NCI-H1105 (cell line): Measurements from ENCODE around the gene ZNF598.
"Not testable (repeated sequence)": the region's sequence is repeated elsewhere in the genome, so short reads cannot be mapped to it uniquely, and the experiment has no call there.

Source experiments
- DNase-seq: peaks from one replicate; lab custom pipeline; 2025; lab: John Stamatoyannopoulos, UW

Gene ZNF598

DNA sequence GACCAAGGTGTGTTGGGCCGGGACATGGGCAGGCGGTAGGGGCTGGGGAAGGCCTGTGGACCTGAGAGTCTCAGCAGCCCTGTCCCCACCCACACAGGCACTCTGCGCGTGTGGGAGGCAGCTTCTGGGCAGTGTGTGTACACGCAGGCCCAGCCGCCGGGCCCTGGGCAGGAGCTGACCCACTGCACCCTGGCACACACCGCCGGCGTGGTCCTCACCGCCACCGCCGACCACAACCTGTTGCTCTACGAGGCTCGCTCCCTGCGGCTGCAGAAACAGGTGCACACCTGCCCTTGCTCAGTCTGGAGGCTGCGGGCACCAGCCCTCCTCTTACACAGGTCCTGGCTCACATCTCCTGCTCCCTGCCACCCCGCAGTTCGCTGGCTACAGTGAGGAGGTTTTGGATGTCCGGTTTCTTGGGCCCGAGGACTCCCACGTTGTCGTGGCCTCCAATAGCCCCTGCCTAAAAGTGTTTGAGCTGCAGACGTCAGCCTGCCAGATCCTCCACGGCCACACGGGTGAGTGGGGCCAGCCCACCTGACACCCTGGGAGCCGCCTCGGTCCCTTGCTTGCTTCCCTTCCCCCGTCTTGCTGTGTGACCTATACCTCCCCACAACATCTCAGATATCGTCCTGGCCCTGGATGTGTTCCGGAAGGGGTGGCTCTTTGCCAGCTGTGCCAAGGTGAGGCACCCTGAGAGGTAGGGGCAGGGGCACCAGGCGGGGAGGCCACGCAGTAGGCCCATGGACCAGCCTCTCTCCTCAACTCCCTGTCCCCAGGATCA is 34.0 kb downstream of the ZNF598 start:
- DNase-seq = no peak

DNA sequence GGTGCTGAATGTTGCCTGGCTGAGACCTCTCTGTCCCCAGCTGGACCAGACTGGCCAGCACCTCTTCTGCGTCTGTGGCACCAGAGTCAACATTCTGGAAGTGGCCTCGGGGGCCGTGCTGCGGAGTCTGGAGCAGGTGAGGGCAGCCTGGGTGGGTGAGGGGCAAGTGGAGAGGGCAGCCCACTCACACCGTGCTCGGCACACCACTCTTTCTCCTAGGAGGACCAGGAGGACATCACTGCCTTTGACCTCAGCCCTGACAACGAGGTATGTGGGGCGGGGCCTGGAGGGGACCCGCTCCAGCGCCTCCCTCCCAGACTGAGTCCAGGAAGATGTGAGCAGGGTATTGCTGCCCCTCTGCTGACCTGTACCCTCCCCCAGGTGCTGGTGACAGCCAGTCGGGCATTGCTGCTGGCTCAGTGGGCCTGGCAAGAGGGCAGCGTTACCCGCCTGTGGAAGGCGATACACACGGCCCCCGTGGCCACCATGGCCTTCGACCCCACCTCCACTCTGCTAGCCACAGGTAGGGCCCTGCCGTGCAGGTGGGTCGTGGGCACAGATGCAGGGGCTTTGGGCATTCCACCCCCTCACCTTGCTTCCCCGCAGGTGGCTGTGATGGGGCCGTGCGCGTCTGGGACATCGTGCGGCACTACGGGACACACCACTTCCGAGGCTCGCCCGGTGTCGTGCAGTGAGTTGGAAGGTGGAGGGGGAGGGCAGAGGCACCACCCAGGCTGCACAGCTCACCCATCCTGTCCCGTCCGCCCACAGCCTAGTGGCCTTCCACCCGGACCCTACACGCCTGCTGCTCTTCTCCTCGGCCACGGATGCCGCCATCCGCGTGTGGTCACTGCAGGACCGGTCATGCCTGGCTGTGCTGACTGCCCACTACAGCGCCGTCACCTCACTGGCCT is 35.2 kb downstream of the ZNF598 start:
- DNase-seq = no peak

DNA sequence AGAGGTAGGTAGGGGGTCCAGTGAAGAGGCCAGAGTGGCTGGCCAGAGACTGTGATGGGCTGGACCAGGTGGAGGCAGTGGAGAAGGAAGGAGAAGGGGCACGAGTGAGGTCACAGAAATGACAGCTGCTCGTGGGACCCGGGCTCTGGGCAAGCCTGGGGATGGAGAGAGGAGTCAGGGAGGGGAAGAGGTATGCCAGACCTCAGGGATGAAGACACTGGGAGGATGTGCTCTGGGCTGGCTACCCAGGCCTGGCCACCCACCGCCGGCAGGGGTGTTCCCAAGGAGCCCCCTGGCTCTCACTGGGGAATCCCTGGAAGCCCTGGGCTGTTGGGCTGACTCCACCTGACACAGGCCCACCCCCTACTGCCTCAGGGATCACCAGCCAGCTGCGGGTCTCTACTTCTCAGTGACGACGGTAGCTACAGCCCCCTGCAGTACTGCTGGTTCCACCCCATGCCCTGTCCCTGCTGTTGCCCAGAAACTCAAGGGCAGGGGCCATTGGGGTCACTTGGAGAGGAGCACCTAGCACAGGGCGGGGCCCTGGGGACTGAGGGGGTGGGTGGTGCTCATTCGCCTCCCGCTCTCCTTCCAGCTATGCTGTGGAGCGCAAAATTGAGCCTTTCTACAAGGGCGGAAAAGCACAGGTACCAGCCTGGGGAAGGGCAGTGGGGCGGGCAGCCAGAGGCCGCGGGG is 36.0 kb downstream of the ZNF598 start:
- no peak for DNase-seq

DNA sequence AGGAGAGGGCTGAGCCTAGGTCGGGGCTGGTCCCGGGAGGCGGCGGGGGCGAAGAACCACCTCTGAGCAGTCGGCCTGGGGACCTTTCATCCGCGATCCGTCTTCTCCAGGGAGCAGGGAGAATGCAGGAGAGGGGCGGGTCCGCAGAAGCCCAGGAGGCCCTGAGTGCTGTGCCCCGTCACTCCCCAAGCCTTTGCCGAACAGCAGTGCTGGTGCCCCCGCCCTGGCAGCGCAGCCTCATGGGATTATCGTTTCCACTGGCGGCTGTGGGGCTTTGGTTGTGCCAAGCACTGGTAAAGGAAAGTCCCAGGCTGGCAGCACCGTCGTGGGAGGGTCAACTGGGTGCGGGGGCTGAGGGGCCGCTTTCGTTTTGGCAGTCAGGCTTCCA is 37.1 kb downstream of the ZNF598 start:
- DNase-seq = no peak

DNA sequence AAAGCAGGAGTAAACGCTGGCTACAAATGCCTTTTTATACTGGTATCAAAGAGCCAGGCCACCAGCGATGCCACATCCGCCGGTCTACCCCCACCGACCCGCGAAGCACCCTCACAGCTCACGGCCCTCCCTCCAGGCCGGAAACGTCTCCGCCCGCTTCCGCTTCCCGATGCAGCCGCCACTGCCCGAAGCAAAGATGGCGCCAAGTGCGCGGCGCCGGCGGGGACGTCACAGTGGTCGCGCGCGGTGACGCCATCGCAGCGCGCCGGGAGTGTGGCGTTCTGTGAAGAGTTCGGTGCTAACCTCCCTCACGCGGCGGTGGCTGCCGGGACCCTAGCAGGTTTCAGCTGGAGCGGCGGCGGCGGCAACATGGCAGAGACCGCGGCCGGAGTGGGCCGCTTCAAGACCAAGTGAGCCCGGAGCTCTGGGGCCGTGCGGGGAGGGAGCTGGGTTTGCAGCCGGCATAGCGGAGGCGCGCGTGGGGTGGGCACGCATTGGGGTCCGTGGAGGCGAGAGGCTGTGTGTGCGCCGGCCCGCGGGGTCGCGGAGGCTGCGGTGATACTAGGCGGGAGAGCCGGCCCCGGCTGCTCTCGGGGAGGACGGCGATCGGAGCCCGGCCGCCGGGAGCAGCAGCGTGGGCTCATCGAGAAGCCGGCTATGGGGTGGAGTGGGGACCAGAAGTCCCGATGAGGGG is 37.7 kb downstream of the ZNF598 start, which contains the start of gene TBL3:
TBL3 (plus strand) TSS at position 258 of the 694 bp plus-strand sequence; CDS start at position 370, 112 bp downstream.
- peak; percentile 69 for DNase-seq

DNA sequence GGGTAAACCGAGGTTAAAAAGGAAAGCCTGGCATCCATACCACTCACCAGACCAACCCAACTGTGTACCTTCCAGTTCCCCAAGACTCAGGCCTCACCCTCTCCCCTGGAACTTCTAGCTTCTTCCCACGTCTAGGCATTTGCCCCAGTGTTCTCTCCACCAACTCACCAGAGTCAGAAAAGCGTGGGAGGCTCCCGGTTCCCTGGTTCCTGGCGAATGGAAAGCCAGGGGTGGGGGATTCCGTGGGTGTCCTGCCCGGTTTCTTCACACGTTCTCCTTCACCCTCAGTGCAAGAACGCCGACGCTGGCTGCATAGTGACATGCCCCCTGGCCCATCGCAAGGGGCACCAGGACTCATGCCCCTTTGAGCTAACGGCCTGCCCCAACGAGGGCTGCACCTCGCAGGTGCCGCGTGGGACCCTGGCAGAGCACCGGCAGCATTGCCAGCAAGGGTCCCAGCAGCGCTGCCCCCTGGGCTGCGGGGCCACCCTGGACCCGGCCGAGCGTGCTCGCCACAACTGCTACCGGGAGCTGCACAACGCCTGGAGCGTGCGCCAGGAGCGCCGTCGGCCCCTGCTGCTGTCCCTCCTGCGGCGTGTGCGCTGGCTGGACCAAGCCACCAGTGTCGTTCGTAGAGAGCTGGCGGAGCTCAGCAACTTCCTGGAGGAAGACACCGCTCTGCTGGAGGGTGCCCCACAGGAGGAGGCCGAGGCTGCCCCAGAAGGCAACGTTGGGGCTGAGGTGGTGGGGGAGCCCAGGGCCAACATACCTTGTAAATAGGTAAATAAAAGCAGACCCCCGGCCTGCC is 41.3 kb downstream of the ZNF598 start:
- no peak for DNase-seq

DNA sequence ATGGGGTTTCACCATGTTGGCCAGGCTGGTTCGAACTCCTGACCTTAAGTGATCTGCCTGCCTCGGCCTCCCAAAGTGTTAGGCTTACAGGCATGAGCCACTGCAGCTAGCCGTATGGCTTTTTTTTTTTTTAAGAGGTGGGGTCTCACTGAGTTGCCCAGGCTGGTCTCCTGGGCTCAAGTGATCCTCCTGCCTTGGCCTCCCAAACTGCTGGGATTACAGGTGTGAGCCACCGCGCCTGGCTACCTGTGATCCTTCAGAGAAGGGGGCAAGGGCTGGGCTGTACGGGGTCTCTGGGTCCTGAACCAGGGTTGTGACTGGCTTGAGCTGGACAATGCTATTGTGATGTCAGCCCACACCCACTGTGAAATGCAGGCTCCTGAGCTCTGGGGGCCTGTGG is 43.2 kb downstream of the ZNF598 start, which contains the start of gene RNF151:
RNF151 (plus strand) TSS at position 397 of the 400 bp plus-strand sequence. CDS start 26 bp downstream, outside the sequence.
- no peak for DNase-seq

DNA sequence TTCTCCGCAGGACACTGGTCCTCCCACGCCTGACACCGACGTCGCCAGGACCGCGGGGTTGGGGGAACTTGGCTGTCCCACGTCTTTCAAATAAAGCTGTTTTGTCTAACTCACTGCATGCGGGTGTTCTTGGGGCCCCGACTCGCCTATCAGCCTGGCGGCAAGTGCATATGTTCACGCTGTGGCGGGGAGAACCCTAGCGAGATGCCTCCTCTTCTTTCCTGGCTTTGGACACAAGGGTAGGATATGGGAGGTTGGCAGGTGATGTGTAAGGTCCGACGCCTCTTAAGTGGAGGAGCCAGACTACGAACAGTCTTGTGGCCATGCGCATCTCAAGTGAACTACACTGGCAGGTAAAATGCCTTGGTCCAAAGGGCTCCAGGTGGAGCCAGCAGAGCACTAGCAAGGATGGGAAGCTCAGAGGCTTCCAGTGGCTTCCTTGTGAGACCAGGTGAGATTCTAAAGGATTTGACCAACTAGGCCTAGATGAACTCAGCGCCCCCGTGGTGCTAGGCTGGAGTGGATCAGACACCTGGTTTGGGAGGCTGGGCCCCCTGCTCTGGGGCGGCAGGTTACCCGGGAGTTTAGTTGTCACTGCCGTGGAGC is 44.1 kb downstream of the ZNF598 start:
- no peak for DNase-seq

DNA sequence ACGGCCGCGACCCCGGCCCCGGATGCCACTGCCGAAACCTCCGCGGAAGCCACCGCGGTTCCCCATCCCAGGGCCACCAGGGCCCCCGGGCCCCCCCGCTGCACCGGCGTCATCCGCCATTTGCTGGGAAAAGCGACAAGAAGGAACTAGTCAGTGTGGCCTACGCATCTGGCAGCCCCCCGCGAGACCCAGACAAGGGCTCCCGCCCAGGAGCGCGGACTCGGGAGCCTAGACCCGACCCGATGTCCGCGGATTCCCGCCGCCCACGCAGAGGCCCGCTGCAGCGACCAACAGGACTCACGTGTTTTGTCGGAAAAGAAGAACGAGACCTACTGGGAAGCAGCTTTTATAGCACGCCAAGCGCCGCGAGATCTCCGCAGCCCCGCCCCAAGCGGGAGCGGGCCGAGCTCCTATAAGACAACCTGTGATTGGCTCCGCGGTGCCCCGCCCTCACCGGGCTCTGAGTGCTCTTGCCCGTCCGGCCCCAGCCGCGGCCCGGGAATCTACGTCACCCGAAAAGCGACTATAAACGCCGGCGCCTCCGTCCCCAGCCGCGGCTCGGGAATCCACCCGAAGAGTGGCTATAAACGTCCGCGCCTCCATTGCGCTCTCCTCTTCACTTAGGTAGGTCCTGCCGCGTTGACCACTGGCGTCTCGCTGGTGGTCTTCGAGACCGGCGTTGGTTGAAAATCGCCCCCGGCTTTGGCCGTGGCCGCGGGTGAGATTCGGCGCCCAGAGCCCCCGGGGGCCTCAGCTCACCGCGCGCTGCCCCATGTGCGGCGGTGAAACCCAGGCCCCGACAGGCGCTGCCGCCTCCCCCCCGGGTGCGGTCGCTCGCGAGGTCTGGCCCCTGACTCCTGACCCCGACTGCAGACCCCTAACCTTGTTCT is 44.9 kb downstream of the ZNF598 start, which contains the start of gene RPS2:
RPS2 (minus strand) TSS at position 321 of the 890 bp plus-strand sequence; CDS start at position 120, 201 bp downstream.
- DNase-seq = peak; percentile 85

DNA sequence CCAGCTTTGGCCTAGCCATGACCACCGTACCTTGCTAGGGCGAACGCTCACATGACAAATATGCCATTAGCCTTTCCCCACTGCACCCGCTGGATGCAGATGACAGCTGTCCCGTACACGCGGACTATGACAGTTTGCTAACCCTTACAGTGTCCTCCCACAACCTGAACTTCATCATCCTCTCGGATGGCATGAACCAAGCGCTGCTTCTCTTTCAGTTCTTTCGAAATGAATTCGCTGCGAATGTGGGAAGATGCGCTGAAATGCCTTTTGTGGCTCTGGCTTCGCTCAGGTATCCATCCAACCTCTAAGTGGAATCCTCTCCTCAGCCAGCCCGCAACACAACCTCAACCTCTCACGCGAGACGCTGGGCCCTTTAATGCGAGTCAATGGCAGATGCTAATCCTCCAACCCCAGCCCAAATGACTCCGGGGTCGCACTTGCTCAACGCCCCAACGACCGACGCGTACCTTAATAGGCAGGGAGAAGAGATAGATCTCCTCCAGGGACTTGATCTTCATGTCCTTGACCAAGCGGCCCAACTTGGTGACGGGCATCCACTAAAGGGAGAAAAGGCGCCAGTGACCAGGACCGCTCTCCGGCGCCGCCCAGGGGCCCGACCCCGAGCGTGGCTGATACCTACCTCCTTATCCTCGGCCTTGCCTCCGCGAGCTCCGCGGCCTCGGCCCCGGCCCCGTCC is 45.7 kb downstream of the ZNF598 start:
- no peak for DNase-seq

DNA sequence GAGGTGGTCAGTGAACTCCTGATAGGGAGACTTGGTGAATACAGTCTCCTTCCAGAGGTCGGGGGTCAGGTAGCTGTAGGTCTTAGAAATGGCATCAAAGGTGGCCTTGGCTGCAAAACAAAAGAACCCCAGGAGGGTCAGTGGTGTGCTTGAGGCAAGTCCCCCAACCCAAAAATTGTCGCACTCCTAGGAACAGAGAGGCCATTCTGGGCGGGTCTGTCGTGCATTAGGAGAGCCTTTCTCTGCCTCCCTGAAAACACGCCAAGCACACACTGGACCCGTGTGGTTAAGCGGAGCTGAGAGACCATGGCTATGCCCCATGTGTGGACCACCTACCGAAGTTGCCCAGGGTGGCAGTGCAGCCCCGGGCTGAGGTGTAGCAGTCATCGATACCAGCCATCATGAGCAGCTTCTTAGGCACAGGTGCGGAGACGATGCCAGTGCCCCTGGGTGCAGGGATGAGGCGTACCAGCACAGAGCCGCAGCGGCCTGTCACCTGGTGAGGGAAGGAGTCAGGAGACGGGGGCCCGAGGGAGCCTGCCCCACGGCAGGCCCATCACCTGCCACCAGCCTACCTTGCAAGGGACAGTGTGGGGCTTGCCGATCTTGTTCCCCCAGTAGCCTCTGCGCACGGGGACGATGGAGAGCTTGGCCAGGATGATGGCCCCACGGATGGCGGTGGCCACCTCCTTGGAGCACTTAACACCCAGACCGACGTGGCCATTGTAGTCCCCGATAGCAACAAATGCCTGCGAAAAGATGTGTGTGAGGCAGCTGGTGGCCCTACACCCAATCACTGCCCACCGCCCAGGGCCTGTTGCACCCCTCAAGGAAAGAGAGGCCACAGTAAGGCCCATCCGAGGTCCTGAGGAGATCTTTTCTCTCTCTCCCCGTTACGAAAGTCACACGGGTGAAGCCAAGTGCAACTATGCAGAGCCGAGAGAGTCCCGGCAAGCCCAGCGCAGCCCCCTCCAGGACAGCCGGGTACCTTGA is 47.2 kb downstream of the ZNF598 start:
- not testable (repeated sequence) for DNase-seq

DNA sequence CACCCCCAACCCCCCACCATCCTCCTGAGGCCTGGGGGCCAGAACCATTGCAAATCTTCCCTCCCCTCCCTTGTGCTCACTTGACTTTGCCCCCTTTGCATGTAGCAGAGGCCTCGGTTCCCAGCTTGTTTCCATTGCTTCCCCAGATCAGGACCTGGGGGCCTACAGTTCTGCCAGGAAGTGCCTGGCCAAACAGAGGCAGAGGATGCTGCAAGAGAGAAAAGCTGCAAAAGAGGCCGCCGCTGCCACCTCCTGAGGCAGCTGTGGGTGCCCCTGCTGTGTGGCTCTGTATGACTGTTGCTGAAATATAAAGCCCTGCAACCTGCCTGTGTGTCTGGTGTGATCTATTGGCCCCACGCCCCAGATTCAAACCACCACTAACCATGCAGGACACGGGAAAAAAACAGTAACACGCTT is 48.0 kb downstream of the ZNF598 start:
- no peak for DNase-seq

DNA sequence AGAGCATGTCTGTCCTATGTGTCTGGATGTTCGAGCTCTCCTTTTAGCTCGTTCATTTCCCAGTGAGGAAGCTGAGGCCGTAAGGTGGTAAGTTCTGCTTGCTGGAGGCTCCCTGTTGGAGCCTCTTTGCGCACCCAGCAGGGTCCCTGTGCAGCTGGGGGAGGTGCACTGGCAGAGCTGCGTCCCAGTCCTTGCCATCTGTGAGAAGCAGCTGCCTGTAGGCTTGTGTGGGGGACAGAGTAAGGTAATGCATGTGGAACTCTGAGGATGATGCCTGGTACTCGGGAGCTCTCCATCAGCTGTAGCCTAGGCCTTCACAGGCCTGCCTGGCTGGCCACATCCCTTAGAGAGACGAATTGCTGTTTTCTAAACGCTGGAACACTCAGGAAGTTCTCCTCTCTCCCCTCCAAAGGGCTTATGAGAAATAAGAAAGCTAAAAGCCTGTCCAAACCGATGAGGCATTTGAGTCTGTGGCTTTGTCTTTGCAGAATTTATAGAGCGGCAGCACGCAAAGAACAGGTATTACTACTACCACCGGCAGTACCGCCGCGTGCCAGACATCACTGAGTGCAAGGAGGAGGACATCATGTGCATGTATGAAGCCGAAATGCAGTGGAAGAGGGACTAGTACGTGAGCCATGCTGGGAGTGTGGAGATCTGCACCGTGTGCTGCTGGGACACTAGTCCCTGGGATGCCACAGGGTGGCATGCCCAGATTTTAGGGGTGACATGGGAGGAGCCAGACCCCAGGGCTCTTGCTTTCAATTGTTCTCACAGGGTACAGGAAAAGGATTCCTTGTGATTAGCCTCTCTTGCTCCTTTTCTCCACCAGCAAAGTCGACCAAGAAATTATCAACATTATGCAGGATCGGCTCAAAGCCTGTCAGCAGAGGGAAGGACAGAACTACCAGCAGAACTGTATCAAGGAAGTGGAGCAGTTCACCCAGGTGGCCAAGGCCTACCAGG is 48.7 kb downstream of the ZNF598 start:
- no peak for DNase-seq

DNA sequence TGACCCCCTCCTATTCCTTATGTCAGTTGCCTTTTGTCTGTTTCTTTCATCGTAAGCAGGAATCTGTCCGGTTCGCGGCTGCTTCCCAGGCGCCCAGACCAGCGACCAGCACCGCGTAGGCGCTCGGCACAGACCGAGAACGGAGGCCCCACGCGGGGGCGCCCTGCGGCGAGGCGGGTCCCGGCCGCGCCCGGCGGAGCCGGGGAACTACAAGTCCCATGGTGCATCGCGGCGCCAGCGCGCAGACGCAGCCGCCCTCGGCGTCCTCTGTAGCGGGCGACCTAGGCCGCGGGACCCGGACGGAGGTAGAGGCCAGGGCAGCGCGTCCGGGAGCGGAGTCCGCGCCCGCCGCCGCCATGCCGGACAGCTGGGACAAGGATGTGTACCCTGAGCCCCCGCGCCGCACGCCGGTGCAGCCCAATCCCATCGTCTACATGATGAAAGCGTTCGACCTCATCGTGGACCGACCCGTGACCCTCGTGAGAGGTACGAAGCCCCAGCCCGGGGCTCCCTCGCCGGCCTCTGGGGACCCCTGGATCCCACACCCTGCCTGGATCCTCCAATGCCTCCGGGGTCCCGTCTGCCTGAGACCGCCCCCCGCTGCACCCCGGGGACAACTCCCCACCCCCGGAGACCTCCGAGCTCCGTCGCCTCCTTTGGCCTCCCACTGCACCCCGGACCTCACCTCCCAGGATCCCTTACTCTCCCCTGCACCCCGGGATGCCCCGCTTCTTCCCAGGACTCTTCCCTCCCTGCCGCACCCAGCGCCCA is 50.2 kb downstream of the ZNF598 start, which contains the start of gene NDUFB10:
NDUFB10 (plus strand) TSS at position 270 of the 771 bp plus-strand sequence; CDS start at position 357, 87 bp downstream.
- DNase-seq = peak; percentile 62

DNA sequence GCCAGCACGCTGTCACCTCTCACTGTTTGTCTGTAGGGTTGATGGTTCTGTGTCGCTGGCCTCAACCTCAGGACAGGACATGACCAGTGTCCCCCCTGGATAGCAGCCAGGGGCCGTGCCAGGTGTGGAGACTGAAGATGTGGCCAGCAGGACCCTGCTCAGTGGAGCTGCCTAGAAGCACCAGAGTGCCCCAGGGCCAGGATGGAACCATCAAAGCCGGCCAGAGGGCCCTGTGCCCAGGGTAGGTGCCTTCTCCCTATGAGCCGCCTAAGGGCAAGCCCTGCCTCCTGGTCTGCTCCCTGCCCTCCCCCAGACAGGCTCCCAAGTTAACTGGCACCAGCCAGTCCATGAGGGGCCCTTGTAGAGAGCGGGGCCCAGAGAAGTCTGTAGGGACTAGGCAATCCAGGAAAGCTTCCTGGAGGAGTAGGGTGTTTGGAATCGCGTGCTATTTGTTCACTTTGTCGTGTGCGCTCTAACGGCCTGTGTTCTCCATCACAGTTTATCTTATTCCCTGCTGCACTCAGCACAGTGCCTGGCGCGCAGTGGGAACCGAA is 50.8 kb downstream of the ZNF598 start:
- DNase-seq = no peak
